Aorta (tissue), 5 donors: ENCODE data around the gene CASTOR1. TPM values are rescaled to one million over a fixed set of nuclear protein-coding genes. Genes with fewer than 3 reads are reported as not detected.

ENCODE experiments used
- ATAC-seq: fragments of 200-7000 bp; cut with Tn5 transposase; one replicate; pipeline ENCODE4 v1.9.1; 2022; ENCODE audit warnings: moderate library complexity; ENCODE audit not compliant: low FRiP score
- DNase-seq, 2 donors: peaks; one replicate each; pipeline ENCODE4 v3.0.0-alpha.2; 2020
- H3K27ac ChIP-seq, 2 donors: one replicate each; pipeline ENCODE4 v1.5.1; 2013; ENCODE audit warnings: low read length in 2 of 2, mild to moderate bottlenecking in 2 of 2, moderate library complexity in 2 of 2, control low read depth in 1 of 2, inconsistent platforms in 1 of 2, low read depth in 1 of 2
- H3K27me3 ChIP-seq, 2 donors: one replicate each; pipeline ENCODE4 v1.6.1; 2013; ENCODE audit warnings: control low read depth in 1 of 2, low read length in 1 of 2, mild to moderate bottlenecking in 1 of 2, moderate library complexity in 1 of 2; ENCODE audit not compliant: insufficient read depth in 2 of 2, control insufficient read depth in 1 of 2
- H3K36me3 ChIP-seq, 2 donors: one replicate each; pipeline ENCODE4 v1.6.1; 2013; ENCODE audit warnings: control low read depth in 1 of 2, low read length in 1 of 2, mild to moderate bottlenecking in 1 of 2; ENCODE audit not compliant: insufficient read depth in 2 of 2, control insufficient read depth in 1 of 2
- H3K4me1 ChIP-seq, 2 donors: one replicate each; pipeline ENCODE4 v1.6.1; 2013; ENCODE audit warnings: low read length in 2 of 2, control low read depth in 1 of 2, mild to moderate bottlenecking in 1 of 2, moderate library complexity in 1 of 2; ENCODE audit not compliant: insufficient read depth in 2 of 2, control insufficient read depth in 1 of 2
- H3K4me3 ChIP-seq, 2 donors: one replicate each; pipeline ENCODE4 v1.5.1; 2013; ENCODE audit warnings: low read length in 2 of 2, control low read depth in 1 of 2, mild to moderate bottlenecking in 1 of 2
- H3K9me3 ChIP-seq: one replicate; pipeline ENCODE4 v1.6.1; 2013; ENCODE audit warnings: mild to moderate bottlenecking, low read length; ENCODE audit not compliant: control insufficient read depth
- WGBS, 2 donors: extraction: QIAGEN DNeasy Blood & Tissue Kit; methylation state at CpG; one replicate each; pipeline ENCODE4 v1.1.7; 2013; 5-methylcytosine and 5-hydroxymethylcytosine counted together
- intact Hi-C, 2 donors: fragments of 100-400 bp; cut with DNase I; formaldehyde crosslinking; loops; one replicate each; pipeline versions ENCODE4 v1.14.2 to v1.15.0; 2022
- polyA plus RNA-seq, 2 donors: library from polyadenylated mRNA; stranded (reverse); fragments of 200-250 nt; gene quantifications; one replicate each; pipeline ENCODE4 v1.2.3, GENCODE V29; 2013
- total RNA-seq, 2 donors: library from RNA; stranded (reverse); fragmentation: NEBNext Ultra II Directional; extraction: Animal tissue kit (Norgen Biotek cat#: 25700); gene quantifications; one replicate each; pipeline ENCODE4 v1.2.1, GENCODE V29; 2021
- donor health status: healthy with polysubstance abuse.
- donor health status: Bipolar disorder and iron deficiency.
- donor health status: DM: no; HTN: no; CAD: no.
- donor health status: DM: no; HTN: no; CAD: no.
- donor health status: DM: yes; HTN: yes; CAD: no.

The CASTOR1 gene
- total and polyA plus RNA-seq, 4 donors: 4.0 to 14.0 (median 13.5) TPM

DNA sequence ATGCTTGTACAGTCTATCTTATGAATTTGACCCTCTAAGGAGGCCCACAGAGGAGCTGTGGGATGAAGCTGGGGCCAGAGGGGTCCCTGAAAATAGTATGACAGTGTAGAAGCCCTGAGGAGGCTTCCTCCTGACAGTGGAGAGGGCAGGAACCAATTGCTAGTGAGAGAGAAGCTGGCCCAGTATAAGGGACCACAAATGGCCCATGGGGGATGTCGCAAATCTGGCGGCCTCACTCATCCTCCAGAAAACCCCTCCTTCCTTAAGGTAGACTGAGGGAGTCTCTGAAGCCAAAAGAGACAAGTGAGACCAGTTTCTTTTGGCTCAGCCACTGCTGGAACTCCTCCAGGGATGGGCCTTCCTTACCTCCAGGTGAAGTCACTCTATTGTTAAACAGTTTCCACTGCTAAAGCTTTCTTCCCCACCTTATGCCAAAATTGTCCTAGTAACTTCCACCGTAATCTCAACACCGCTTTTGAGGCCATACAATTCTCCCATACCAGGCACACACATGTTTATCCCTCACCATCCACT lies 17.8 kb upstream of the CASTOR1 start:
- no peak for ATAC-seq
- no peaks in the 10 kb centered on the region for H3K9me3 ChIP-seq

GRCh38 chr22:30306627-30307011 lies 17.3 kb upstream of the CASTOR1 start:
- Histone ChIP-seq H3K36me3 (no peaks in the 10 kb centered on the region), H3K4me1 (peaks cover 12 to 17% of the 10 kb centered on the region in 2 donors), H3K27ac (no peak overlapping the region), H3K27me3 (no peaks in the 10 kb centered on the region), H3K4me3 (no peak overlapping the region), H3K9me3 (no peaks in the 10 kb centered on the region)
- WGBS, 2 donors: 95 to 100% methylated on average over 1 of the region's 1 CpG
- ATAC-seq (no peak), DNase-seq (no peak)
- intact Hi-C loops: no loop called here

More for the DNA sequence above, 17.8 kb upstream of the CASTOR1 start:
- peak in 1 of 2 donors; percentile 13 for DNase-seq
- Histone ChIP-seq H3K4me1 (peaks cover 12 to 22% of the 10 kb centered on the region in 2 donors), H3K36me3 (no peaks in the 10 kb centered on the region), H3K27me3 (no peaks in the 10 kb centered on the region), H3K27ac (no peak overlapping the region), H3K4me3 (no peak overlapping the region)
- 93 to 95% methylated on average over 4 of the region's 4 CpGs for WGBS, 2 donors
- intact Hi-C loops: no loop called here

- Histone ChIP-seq H3K27me3 (no peaks in the 10 kb centered on the region), H3K27ac (peak overlapping the region; percentile 61 to 90), H3K36me3 (no peaks in the 10 kb centered on the region), H3K4me1 (peaks cover 11 to 16% of the 10 kb centered on the region in 2 donors), H3K9me3 (no peaks in the 10 kb centered on the region), H3K4me3 (no peak overlapping the region)
- no peak for DNase-seq
- 62 to 67% methylated on average over 3 of the region's 3 CpGs for WGBS, 2 donors
- intact Hi-C loops: loop anchor here in 1 of 2 donors (2.0 kb wide), 2 partner anchors 17 to 19 kb away; partner anchors contain the start of gene CASTOR1
- no peak for ATAC-seq
Observed at GRCh38 chr22:30305906-30306626, 16.8 kb upstream of the CASTOR1 start.

DNA sequence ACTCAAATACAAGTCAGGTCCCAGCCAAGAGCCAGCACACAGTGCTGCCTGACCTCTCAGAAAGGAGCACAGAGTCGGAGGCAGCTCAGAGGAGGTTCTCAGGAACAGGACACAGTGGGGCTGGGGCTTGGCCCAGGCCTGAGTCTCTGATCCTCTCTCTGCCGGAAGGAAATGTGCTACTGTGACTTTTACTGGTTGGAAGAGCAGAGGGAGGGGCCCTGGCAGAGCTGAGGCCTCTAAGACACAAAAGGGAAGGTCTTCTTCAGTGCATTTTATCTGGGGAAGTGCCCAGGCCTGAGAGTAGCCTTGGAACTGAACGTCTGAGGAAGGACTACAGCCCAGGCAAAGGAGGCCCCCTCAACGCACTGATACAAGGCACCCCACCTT lies 16.2 kb upstream of the CASTOR1 start:
- Histone ChIP-seq H3K4me1 (peaks cover 5 to 11% of the 10 kb centered on the region in 2 donors), H3K4me3 (no peak overlapping the region), H3K9me3 (no peaks in the 10 kb centered on the region), H3K27ac (peak overlapping the region; percentile 61 to 90), H3K36me3 (no peaks in the 10 kb centered on the region), H3K27me3 (no peaks in the 10 kb centered on the region)
- DNase-seq: peak in 1 of 2 donors; percentile 84
- peak; percentile 74 for ATAC-seq
- intact Hi-C loops: loop anchor here in 1 of 2 donors (2.0 kb wide), 2 partner anchors 17 to 19 kb away; partner anchors contain the start of gene CASTOR1
- 15 to 17% methylated on average over 4 of the region's 4 CpGs for WGBS, 2 donors

GRCh38 chr22:30304495-30305244 lies 15.4 kb upstream of the CASTOR1 start:
- peaks cover under 1 to 7% of the 10 kb centered on the region in 2 donors for H3K4me1 ChIP-seq
- H3K9me3 ChIP-seq: no peaks in the 10 kb centered on the region
- intact Hi-C loops: loop anchor here in 1 of 2 donors (2.0 kb wide), 2 partner anchors 16 to 20 kb away; partner anchors contain the start of gene CASTOR1
- DNase-seq (peak; percentile 81 to 86), ATAC-seq (peak; percentile 70)
- H3K27me3 ChIP-seq: no peaks in the 10 kb centered on the region
- H3K4me3 ChIP-seq: no peak overlapping the region
- WGBS, 2 donors: 13% methylated on average over 7 of the region's 7 CpGs
- no peaks in the 10 kb centered on the region for H3K36me3 ChIP-seq
- H3K27ac ChIP-seq: peak overlapping the region; percentile 4 to 90

DNA sequence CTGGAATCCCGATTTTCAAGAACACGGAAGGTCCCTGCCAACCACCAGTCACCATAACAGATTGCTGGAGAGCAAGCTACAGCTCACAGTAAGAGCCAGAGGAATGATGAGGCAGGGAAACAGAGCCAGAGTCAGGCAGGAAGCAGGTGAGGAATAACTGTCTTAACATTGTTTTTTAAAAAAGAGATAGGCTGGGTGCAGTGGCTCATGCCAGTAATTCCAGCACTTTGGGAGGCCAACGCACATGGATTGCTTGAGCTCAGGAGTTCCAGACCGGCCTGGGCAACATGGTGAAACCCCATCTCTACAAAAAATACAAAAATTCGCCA lies 13.5 kb upstream of the CASTOR1 start:
- Histone ChIP-seq H3K27ac (no peak overlapping the region), H3K27me3 (no peaks in the 10 kb centered on the region), H3K9me3 (no peaks in the 10 kb centered on the region), H3K4me1 (peaks cover 0 to 7% of the 10 kb centered on the region in 2 donors), H3K36me3 (no peaks in the 10 kb centered on the region), H3K4me3 (no peak overlapping the region)
- WGBS, 2 donors: 62 to 68% methylated on average over 5 of the region's 5 CpGs
- DNase-seq: no peak
- no peak for ATAC-seq
- intact Hi-C loops: no loop called here

DNA sequence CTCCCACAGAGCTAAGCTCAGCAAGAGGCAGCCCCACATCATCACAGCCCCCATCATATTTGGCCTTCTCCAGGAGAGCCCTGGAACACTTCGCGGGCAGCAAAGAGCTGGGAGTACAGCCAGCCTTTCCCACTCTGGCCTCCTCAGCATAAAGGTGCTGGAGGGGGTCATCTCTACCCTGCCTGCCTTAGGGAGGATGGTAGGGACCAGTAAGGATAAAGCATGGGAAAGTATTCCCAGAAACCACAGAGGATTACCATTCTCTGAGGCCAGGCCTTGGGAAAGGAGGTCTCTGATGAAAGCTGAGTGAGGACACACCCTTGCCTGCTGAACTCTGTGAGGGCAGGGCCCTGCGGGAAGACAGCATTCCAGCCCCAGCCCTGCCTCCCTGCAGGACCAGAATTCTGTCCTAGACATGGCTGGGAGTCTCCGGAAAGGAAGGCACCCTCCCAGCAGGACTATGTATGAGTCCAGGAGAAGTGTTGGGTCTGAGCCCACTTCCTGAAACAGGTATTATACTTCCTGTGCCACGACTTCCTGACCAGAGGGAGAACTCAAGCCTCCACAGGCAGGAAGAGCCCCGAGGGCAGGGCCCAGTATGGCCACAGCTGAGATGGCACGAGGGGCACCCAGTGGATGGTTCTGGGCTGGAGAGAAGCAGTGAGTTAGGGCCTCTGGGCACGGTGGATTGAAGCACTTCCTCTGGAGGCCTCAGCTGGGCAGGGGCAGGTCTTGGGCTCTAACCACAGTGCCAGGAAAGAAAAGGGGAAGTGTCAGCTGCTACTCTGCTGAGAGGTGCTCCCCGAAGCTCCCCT lies 12.9 kb upstream of the CASTOR1 start:
- Histone ChIP-seq H3K36me3 (no peaks in the 10 kb centered on the region), H3K9me3 (no peaks in the 10 kb centered on the region), H3K4me1 (peaks cover 0 to 7% of the 10 kb centered on the region in 2 donors), H3K4me3 (no peak overlapping the region), H3K27me3 (no peaks in the 10 kb centered on the region), H3K27ac (no peak overlapping the region)
- intact Hi-C loops: no loop called here
- WGBS, 2 donors: 54 to 58% methylated on average over 9 of the region's 9 CpGs
- DNase-seq (peak in 1 of 2 donors; percentile 87), ATAC-seq (peak; percentile 9)

DNA sequence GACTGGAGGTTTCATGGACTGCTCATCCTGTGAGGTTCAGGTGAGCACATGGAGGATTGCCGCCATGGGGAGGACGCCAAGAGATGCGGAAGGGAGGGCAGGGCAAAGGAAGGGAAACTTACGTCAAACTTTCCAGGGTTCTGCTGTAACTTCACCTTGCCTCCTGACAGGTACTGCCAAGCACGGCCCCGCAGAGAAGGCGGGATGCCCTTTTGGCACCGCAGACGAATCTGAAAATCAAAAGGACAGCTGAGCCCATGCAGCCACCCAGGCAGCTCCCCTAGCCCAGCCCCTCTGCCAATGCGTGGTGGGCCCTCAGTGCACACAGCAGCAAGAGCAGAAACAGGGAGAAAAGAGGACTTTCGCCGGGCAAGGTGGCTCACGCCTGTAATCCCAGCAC lies 10.0 kb upstream of the CASTOR1 start:
- no peaks in the 10 kb centered on the region for H3K36me3 ChIP-seq
- no peaks in the 10 kb centered on the region for H3K27me3 ChIP-seq
- no peak overlapping the region for H3K27ac ChIP-seq
- intact Hi-C loops: no loop called here
- H3K9me3 ChIP-seq: no peaks in the 10 kb centered on the region
- H3K4me1 ChIP-seq: peaks cover 0 to 2% of the 10 kb centered on the region in 2 donors
- H3K4me3 ChIP-seq: no peak overlapping the region
- no peak for ATAC-seq
- WGBS, 2 donors: 91 to 92% methylated on average over 13 of the region's 13 CpGs
- DNase-seq: no peak
